GM18505 (cell line): Measurements from ENCODE around the gene NEDD9.

Source experiments
- ATAC-seq: cut with Tn5 transposase; IDR thresholded peaks from one replicate; pipeline ENCODE4 v1.9.1; 2021; ENCODE audit not compliant: unreplicated experiment
- POLR2A ChIP-seq: IDR thresholded peaks from 4 replicates; pipeline ENCODE4 v1.6.1; 2011; ENCODE audit warnings: borderline replicate concordance; ENCODE audit not compliant: insufficient read depth, insufficient read length; ENCODE audit errors: extremely low read depth

NEDD9 gene

DNA sequence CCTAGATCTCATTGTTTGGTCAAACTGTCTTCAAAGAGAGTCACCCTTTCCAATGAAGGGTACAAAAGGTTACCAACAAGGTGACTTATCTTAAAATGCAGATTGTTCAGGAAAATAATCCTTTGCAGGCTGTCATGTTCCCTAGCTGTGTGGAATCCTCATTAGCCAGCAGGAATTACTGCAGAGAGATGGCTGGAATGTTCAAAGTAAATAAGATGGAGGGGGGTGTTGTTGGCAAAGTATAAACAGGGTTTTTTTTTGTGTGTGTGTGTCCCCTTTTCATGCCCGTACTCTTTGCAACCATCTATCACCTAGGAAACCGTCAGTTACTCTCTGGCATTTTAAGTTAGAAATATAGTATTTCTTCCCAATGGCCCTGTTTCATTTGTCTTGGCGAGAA lies 6.5 kb downstream of the NEDD9 start:
- no peak for TF ChIP-seq POLR2A
- ATAC-seq = no peak

DNA sequence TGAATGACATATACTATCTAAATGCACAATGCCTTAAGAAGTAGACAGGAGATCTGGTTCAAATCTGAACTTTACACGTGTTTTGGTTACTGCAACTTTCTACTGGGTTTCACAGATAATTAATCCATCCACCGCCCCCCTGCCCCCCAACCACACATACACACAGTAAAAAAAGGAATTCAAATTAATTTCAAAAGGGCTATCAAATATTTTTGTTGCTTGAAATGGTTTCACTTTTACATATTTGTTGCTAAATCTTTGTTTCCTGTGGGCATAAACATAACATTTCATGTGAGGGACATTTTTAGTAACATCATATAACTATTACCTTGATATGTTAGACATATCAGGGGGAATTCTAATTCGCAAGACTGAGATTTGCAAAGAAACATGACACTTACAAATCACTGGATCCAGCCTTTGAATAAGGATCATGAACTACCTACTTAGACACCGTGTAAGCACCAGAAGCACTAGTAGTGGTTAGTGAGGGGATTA lies 7.5 kb downstream of the NEDD9 start:
- TF ChIP-seq POLR2A = no peak
- no peak for ATAC-seq

GRCh38 chr6:11224252-11224965 lies 8.1 kb downstream of the NEDD9 start:
- TF ChIP-seq POLR2A = peak; percentile 30
- peak; percentile 57 for ATAC-seq

DNA sequence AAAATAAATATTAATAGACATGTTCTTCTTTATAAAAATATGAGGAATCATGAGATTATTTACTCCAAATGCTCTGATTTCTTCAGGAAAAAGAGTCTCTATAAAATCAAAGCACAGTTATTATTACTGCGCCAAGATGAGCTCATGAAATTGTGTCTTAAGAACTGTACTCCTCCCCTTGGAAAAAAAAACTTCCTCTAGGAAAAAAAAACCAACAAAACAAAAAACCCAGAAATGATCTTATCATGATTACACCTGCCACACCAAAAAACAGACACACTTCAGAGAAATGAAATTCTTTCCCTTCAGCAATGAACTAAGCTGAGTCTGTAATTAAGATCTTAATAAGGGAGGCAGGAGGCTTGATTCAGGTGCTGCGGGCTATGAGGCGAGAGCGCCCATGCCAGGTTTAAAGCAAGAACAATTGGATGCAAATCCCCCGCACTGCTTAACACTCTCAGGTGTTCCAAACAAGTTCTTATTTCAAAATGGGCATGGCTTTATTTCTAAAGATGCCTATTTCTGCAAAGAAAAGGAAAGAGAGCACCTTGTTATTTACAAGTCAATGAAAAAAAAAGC lies 9.1 kb downstream of the NEDD9 start:
- no peak for TF ChIP-seq POLR2A

GRCh38 chr6:11222385-11223277 lies 9.8 kb downstream of the NEDD9 start:
- TF ChIP-seq POLR2A = no peak
- no peak for ATAC-seq

More for the DNA sequence above, 9.1 kb downstream of the NEDD9 start:
- ATAC-seq = no peak

DNA sequence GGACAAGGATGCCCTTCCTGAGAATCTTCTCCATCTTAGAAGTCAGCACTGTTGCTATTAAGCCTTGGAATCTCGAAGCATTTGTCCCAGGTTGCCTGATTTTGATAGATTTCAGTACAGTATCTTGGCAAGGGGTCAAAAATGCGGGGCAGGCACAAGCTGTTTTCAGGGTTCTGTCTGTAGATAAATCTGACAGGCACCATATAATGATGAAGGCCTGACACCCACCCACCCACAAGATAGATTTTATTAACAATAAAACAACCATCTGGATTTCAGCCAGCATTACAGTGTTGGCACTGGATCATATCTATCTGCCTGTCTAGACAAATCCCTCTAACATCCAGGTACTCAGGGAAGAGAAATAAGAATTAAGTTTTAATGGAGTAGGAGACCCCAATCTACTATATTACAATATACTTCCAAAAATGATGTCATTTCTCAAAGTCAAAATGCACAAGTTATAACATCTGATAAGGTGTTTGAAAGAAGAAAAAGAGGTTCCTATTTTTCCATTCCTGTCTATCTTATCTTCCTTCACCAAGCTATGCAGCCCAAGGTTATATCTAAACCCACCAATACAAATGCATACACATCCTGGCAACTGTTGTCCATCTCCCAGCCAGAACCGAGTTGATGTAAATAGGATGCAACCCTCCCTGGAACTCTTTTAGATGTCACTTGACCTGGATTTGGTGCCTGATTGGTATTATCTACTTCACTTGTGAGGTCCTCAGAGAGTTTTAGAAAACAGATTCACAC lies 10.7 kb downstream of the NEDD9 start:
- TF ChIP-seq POLR2A = no peak
- no peak for ATAC-seq

- TF ChIP-seq POLR2A = no peak
- no peak for ATAC-seq
These were observed 13.1 kb downstream of the NEDD9 start for GRCh38 chr6:11219400-11219834.

- ATAC-seq = no peak
- TF ChIP-seq POLR2A = no peak
These were observed 13.7 kb downstream of the NEDD9 start for GRCh38 chr6:11218538-11219399.

- TF ChIP-seq POLR2A = no peak
- no peak for ATAC-seq
These were observed 14.4 kb downstream of the NEDD9 start for GRCh38 chr6:11218102-11218442.

GRCh38 chr6:11217360-11218101 lies 14.9 kb downstream of the NEDD9 start:
- ATAC-seq = no peak
- no peak for TF ChIP-seq POLR2A

- no peak for TF ChIP-seq POLR2A
- ATAC-seq = no peak
These were observed 16.7 kb downstream of the NEDD9 start for GRCh38 chr6:11215773-11216172.

DNA sequence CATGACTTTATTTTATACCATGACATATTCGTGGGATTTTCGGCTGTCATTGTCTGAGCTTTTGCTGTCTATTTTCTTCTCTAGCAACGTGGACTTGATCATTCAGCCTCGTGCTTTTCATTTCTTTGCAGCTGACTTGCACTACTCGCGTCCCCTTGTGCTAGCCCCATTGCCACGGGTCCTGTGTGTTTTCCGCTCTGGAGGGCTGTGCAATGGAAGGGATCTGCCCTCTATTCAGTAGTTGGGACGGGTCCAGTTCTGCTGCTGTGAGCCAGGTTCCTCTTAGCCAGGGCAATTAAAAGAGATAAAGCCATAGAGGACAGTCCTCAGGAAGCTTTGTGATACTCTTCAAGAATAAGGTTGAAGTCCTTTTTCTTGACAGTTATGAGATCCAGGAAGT lies 17.6 kb downstream of the NEDD9 start:
- no peak for ATAC-seq
- no peak for TF ChIP-seq POLR2A
